ENCODE data around the gene RBM43. TPM values are rescaled to one million over a fixed set of nuclear protein-coding genes. Genes with fewer than 3 reads are reported as not detected.

The RBM43 gene
- total and polyA plus RNA-seq, 9 of the 15 experiments (the other 6 are each of a cell fraction or from before 2014, with no cell fraction given) = 1.3 to 6.9 (median 3.8) TPM

DNA sequence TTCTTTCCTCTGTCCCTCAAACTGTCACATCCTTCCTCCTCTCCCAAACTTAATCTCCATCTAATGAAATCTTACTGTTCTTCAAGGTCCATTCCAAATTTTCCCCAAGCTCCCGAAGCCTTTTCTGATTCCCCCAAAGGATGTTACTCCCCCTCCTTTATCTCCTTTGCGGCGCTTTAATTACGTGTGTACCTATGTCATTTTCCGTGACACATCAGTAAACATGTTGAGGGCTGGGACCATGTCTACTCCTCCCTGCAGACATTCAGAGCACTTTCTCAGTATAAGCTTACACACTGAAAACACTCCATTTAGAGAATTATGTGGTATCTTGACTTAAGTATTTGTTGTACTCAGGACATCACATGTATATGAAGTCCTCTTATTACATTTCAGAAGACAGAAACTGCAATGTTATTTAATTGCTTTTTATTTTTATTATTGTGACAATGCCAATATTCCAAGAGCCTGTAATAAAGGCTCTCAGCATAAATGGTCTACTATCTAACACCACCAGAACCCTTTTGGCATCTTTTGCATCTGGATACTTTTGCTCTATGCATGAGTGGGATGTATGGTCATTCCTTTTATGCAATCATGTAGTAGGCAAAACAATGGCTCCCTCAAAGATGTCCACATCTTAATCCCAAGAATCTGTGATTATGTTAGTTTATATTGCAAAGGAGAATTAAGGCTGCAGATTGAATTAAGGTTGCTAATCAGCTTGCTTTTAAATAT lies 26.0 kb upstream of the RBM43 start (continued):
- TF ChIP-seq GABPA (tag; conservative IDR thresholded peaks at IDR 0.05; ENCODE audit: low read depth) (no peak), NFIC (IDR thresholded peaks at IDR 0.05) (no peak), ZNF75A (CRISPR knock-in tag; IDR thresholded peaks at IDR 0.05) (peak; percentile 40; the same call in 1 of the 2 replicates), ILF3 (IDR thresholded peaks at IDR 0.05; ENCODE audit: borderline replicate concordance) (peak; percentile 71; the same call in 1 of the 2 replicates)
- TF ChIP-seq, protein P1, sequence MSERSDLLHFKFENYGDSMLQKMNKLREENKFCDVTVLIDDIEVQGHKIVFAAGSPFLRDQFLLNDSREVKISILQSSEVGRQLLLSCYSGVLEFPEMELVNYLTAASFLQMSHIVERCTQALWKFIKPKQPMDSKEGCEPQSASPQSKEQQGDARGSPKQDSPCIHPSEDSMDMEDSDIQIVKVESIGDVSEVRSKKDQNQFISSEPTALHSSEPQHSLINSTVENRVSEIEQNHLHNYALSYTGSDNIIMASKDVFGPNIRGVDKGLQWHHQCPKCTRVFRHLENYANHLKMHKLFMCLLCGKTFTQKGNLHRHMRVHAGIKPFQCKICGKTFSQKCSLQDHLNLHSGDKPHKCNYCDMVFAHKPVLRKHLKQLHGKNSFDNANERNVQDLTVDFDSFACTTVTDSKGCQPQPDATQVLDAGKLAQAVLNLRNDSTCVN (CRISPR knock-in tag; IDR thresholded peaks at IDR 0.05) = no peak
- TF ChIP-seq, protein P2, sequence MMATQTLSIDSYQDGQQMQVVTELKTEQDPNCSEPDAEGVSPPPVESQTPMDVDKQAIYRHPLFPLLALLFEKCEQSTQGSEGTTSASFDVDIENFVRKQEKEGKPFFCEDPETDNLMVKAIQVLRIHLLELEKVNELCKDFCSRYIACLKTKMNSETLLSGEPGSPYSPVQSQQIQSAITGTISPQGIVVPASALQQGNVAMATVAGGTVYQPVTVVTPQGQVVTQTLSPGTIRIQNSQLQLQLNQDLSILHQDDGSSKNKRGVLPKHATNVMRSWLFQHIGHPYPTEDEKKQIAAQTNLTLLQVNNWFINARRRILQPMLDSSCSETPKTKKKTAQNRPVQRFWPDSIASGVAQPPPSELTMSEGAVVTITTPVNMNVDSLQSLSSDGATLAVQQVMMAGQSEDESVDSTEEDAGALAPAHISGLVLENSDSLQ (IDR thresholded peaks at IDR 0.05) = 0 out of 2 replicates have a peak, but pooled peaks have one; percentile 5

DNA sequence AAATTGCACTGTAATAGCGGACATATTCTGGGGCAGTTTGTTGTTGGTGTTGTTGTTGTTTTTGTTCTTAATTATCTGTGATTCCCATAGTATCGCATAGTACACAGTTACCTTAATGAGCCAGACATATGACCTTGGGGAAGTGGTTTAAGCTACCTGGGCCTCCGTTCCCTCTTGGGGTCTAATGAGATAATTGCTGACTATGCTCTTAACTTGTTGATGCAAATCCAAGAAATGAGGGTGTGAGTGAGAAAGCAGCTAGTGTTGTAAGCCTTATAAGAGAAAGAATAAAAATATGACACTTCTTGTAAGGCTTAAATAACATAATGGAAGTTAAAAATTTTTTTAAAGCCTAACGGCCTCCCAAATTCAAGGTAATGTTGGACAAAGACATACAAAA lies 20.7 kb upstream of the RBM43 start:
- DNase-seq (ENCODE audit: extremely low read depth in 1 of 4, low spot score in 3 of 4) = no peak
- no peaks in the 10 kb centered on the region for H3K9me3 ChIP-seq (replicated peaks; ENCODE audit: control insufficient read depth, insufficient read depth, low read depth, low read length)
- no peak for ATAC-seq
- ChIA-PET POLR2A (no interaction called here), CTCF (ENCODE audit: low intra/inter-chr PET ratio) (no interaction called here)
- H3K4me3 ChIP-seq = no peak overlapping the region
- peaks cover 0 to 5% of the 10 kb centered on the region in 2 experiments; a peak in 1 of 5 replicates for H3K4me1 ChIP-seq (replicated peaks in 1 of 2; ENCODE audit: control insufficient read depth in 2 of 2, insufficient read depth in 2 of 2, low read length in 2 of 2)
- H3K9me1 ChIP-seq (ENCODE audit: control insufficient read depth, insufficient read depth, low read length) = no peaks in the 10 kb centered on the region
- H2AFZ ChIP-seq (ENCODE audit: low read depth, low read length) = no peak overlapping the region
- H3K79me2 ChIP-seq (ENCODE audit: control insufficient read depth, insufficient read depth, low read length) = peaks cover 16% of the 10 kb centered on the region
- H3K9ac ChIP-seq (ENCODE audit: insufficient read depth in 1 of 2, low read depth in 2 of 2, low read length in 2 of 2) = no peak overlapping the region
- no peaks in the 10 kb centered on the region for H4K20me1 ChIP-seq (replicated peaks; ENCODE audit: control insufficient read depth, insufficient read depth, low read length)
- 76% methylated on average over 4 of the region's 4 CpGs for WGBS (ENCODE audit: insufficient coverage, low coverage, missing lambda C conversion rate)
- H3K27me3 ChIP-seq (ENCODE audit: control insufficient read depth in 2 of 2, insufficient read depth in 2 of 2, low read length in 2 of 2) = no peaks in the 10 kb centered on the region
- H3K4me2 ChIP-seq (ENCODE audit: insufficient read depth, low read length) = no peak overlapping the region
- intact Hi-C loops (cut with micrococcal nuclease) (no loop called here), in situ Hi-C loops (cut with MboI) (no loop called here)
- BruUV-seq (replicated peaks) = no TSS peak
- H3K27ac ChIP-seq (ENCODE audit: extremely low read depth, low read depth, low read length) = no peak overlapping the region
- peaks cover 28% of the 10 kb centered on the region; the same call in 1 of the 3 replicates for H3K36me3 ChIP-seq (ENCODE audit: control insufficient read depth, insufficient read depth, low read length)
- no peak for FAIRE-seq
- TF ChIP-seq ATF7 (IDR thresholded peaks at IDR 0.05) = no peak
- TF ChIP-seq IFI16 (CRISPR knock-in tag; IDR thresholded peaks at IDR 0.05) = no peak
- TF ChIP-seq HLTF (IDR thresholded peaks at IDR 0.05) = no peak
- TF ChIP-seq ZNF384 (IDR thresholded peaks at IDR 0.05; ENCODE audit: low read depth, low read length) = no peak
- TF ChIP-seq MAFK (IDR thresholded peaks at IDR 0.05; ENCODE audit: low read length) = peak; percentile 42; the same call in 1 of the 2 replicates
- TF ChIP-seq ZC3H8 (IDR thresholded peaks at IDR 0.05) = no peak
- TF ChIP-seq, protein P3, sequence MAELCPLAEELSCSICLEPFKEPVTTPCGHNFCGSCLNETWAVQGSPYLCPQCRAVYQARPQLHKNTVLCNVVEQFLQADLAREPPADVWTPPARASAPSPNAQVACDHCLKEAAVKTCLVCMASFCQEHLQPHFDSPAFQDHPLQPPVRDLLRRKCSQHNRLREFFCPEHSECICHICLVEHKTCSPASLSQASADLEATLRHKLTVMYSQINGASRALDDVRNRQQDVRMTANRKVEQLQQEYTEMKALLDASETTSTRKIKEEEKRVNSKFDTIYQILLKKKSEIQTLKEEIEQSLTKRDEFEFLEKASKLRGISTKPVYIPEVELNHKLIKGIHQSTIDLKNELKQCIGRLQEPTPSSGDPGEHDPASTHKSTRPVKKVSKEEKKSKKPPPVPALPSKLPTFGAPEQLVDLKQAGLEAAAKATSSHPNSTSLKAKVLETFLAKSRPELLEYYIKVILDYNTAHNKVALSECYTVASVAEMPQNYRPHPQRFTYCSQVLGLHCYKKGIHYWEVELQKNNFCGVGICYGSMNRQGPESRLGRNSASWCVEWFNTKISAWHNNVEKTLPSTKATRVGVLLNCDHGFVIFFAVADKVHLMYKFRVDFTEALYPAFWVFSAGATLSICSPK (IDR thresholded peaks at IDR 0.05; ENCODE audit: borderline replicate concordance) = no peak
- TF ChIP-seq C11orf30 (IDR thresholded peaks at IDR 0.05; ENCODE audit: low read depth) = peak; percentile 67
- TF ChIP-seq, protein P4, sequence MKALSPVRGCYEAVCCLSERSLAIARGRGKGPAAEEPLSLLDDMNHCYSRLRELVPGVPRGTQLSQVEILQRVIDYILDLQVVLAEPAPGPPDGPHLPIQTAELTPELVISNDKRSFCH (CRISPR knock-in tag; IDR thresholded peaks at IDR 0.05) = no peak
- TF ChIP-seq, protein P4 (tag; IDR thresholded peaks at IDR 0.05) = no peak
- TF ChIP-seq ZBED1 (IDR thresholded peaks at IDR 0.05) = no peak
- TF ChIP-seq SRSF1 (IDR thresholded peaks at IDR 0.05; ENCODE audit: low read depth, low read length) = no peak
- no peak for TF ChIP-seq ZNF507 (tag; conservative IDR thresholded peaks at IDR 0.05)
- TF ChIP-seq ZNF57 (CRISPR knock-in tag; IDR thresholded peaks at IDR 0.05) = no peak

All from K562 (cell line).